DND-41 (cell line): Measurements from ENCODE around the gene CFAP92.

Source experiments
- ATAC-seq: fragments of 200-7000 bp; cut with Tn5 transposase; 3 replicates; pipeline ENCODE4 v1.9.1; 2021; ENCODE audit warnings: low read depth; ENCODE audit not compliant: insufficient read depth
- DNase-seq: peaks from one replicate; pipeline ENCODE4 v3.0.0-alpha.2; 2020
- H2AFZ ChIP-seq: 2 replicates; pipeline ENCODE4 v1.6.0; 2012; ENCODE audit warnings: low read depth, low read length
- H3K27ac ChIP-seq: 2 replicates; pipeline ENCODE4 v1.5.1; 2012; ENCODE audit warnings: low read length, inconsistent platforms
- H3K27me3 ChIP-seq: fragments of 200-600 bp; sonication (generic); 2 replicates; pipeline ENCODE4 v1.6.0; 2012; ENCODE audit warnings: low read length, mild to moderate bottlenecking, inconsistent platforms; ENCODE audit not compliant: insufficient read depth, poor library complexity
- H3K36me3 ChIP-seq: 2 replicates; pipeline ENCODE4 v1.5.1; 2012; ENCODE audit warnings: low read length, inconsistent platforms; ENCODE audit not compliant: insufficient read depth
- H3K4me1 ChIP-seq: 2 replicates; pipeline ENCODE4 v1.5.1; 2012; ENCODE audit warnings: mild to moderate bottlenecking, low read length; ENCODE audit not compliant: insufficient read depth
- H3K4me2 ChIP-seq: 2 replicates; pipeline ENCODE4 v1.6.0; 2012; ENCODE audit warnings: mild to moderate bottlenecking, moderate library complexity, low read length, inconsistent platforms; ENCODE audit not compliant: insufficient read depth
- H3K4me3 ChIP-seq, 2 experiments: fragments of 200-600 bp in 1 of 2; shearing (Covaris generic) in 1 of 2; 2 replicates each; pipeline ENCODE4 v1.5.1; 2012 to 2016; ENCODE audit warnings: inconsistent platforms in 2 of 2, low read length in 2 of 2, mild to moderate bottlenecking in 2 of 2, low read depth in 1 of 2, moderate library complexity in 1 of 2
- H3K79me2 ChIP-seq: 2 replicates; pipeline ENCODE4 v1.6.0; 2012; ENCODE audit warnings: low read length, inconsistent platforms; ENCODE audit not compliant: insufficient read depth
- H3K9ac ChIP-seq: 2 replicates; pipeline ENCODE4 v1.6.0; 2012; ENCODE audit warnings: low read depth, mild to moderate bottlenecking, inconsistent platforms, low read length, moderate library complexity
- H3K9me3 ChIP-seq: 2 replicates; pipeline ENCODE4 v1.5.1; 2012; ENCODE audit warnings: low read length, moderate library complexity, mild to moderate bottlenecking, inconsistent platforms; ENCODE audit not compliant: insufficient read depth, severe bottlenecking
- H4K20me1 ChIP-seq: 2 replicates; pipeline ENCODE4 v1.6.0; 2012; ENCODE audit warnings: low read length; ENCODE audit not compliant: insufficient read depth
- EZH2 ChIP-seq: IDR thresholded peaks from 3 replicates; pipeline ENCODE4 v1.6.1; 2012; ENCODE audit warnings: borderline replicate concordance, low read depth, mild to moderate bottlenecking, moderate library complexity, low read length, inconsistent platforms; ENCODE audit not compliant: severe bottlenecking
- TF ChIP-seq, protein P1 (sequence below): IDR thresholded peaks from 2 replicates; pipeline ENCODE4 v1.5.1; 2012; ENCODE audit warnings: borderline replicate concordance, low read length, moderate library complexity, mild to moderate bottlenecking; ENCODE audit not compliant: poor library complexity, severe bottlenecking; ENCODE audit errors: extremely low read depth

CFAP92 gene

DNA sequence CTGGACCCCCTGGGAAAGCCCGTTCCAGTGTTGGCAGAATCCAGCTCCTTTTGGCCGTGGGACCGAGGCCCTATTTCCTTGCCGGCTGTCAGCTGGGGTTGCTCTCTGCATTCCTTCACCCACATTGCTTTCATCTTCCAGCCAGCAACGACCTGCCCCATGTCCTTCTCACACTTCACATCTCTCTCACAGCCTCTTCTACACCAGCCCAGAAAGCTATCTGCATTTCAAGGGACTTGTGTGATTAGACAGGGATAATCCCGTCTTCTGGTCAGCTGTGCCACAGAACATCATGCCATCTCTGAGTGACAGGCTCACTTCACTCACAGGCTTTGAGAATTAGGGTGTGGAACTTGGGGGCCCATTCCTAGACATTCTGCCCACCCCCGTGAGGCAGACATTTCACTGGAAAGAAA, 23.6 kb upstream of the CFAP92 start:
- Histone ChIP-seq H3K4me2 (no peak overlapping the region), H3K4me3 (no peak overlapping the region), H3K27ac (no peak overlapping the region), H3K27me3 (no peaks in the 10 kb centered on the region), H3K4me1 (peaks cover 23% of the 10 kb centered on the region), H3K79me2 (no peaks in the 10 kb centered on the region), H3K36me3 (no peaks in the 10 kb centered on the region), H4K20me1 (no peaks in the 10 kb centered on the region), H3K9ac (no peak overlapping the region), H3K9me3 (no peaks in the 10 kb centered on the region), H2AFZ (no peak overlapping the region; the same call in 1 of the 2 replicates)
- no peak for ATAC-seq
- TF ChIP-seq, protein P1, sequence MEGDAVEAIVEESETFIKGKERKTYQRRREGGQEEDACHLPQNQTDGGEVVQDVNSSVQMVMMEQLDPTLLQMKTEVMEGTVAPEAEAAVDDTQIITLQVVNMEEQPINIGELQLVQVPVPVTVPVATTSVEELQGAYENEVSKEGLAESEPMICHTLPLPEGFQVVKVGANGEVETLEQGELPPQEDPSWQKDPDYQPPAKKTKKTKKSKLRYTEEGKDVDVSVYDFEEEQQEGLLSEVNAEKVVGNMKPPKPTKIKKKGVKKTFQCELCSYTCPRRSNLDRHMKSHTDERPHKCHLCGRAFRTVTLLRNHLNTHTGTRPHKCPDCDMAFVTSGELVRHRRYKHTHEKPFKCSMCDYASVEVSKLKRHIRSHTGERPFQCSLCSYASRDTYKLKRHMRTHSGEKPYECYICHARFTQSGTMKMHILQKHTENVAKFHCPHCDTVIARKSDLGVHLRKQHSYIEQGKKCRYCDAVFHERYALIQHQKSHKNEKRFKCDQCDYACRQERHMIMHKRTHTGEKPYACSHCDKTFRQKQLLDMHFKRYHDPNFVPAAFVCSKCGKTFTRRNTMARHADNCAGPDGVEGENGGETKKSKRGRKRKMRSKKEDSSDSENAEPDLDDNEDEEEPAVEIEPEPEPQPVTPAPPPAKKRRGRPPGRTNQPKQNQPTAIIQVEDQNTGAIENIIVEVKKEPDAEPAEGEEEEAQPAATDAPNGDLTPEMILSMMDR: no peak
- TF ChIP-seq EZH2: no peak
- DNase-seq: no peak

DNA sequence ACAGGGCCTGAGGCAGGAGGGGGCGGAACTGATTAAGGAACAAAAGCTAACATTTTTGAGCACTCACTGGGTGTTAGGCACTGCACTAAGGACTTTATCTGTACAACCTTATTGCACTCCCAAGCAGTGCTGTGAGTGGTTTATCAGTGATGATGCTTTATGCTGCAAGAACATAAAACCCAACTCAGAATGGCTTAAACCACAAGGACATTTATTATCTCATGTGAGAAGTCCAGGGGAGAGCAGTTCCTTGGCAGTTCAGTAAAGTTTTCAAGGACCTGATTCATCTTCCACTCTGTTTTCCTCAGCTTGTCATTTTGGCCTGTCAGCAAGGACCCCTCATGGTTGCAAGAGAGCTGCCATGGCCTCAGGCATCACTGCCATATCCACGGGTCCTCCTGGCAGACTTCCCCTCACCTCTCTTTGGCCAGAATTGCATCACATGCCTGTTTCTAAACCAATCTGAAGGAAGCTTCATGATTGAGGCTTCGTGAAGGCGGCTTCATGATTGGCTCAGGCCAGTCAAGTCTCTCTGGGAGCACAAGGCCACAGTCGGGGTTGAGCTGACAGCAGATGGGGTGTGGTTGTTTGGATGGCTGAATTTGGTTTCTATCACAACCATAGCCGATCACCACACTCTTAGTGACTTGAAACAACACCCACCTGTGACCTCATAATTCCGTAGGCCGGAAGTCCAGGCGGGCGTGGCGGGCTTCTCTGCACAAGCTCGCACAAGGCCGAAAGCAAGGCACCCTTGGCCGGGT, 23.0 kb upstream of the CFAP92 start:
- Histone ChIP-seq H3K79me2 (no peaks in the 10 kb centered on the region), H2AFZ (peak overlapping the region; percentile 57), H3K4me1 (peaks cover 23% of the 10 kb centered on the region), H3K27ac (peak overlapping the region; percentile 78), H3K4me3 (no peak overlapping the region), H3K9me3 (no peaks in the 10 kb centered on the region), H3K27me3 (no peaks in the 10 kb centered on the region), H4K20me1 (no peaks in the 10 kb centered on the region), H3K9ac (no peak overlapping the region), H3K36me3 (no peaks in the 10 kb centered on the region), H3K4me2 (peak overlapping the region; percentile 13; the same call in 1 of the 2 replicates)
- no peak for DNase-seq
- no peak for ATAC-seq
- TF ChIP-seq, protein P1: no peak
- no peak for TF ChIP-seq EZH2

DNA sequence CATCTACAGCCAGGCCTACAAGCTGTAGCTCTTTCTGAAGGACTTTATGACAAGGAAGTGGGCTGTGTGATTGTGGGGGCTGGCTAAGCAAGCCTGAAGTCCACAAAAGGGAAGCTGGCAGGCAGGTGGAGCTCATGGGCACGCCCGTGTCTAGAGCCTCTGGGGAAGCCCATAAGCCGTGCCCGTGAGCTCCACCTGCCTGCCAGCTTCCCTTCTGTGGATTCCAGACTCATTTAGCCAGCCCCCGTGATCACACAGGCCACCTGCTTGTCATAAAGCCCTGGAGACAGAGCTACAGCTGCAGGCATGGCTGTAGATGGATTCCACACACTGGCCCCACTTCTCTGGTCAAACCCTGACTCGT, 22.5 kb upstream of the CFAP92 start:
- DNase-seq: peak; percentile 72
- H3K4me1 ChIP-seq: peaks cover 23% of the 10 kb centered on the region

More for the DNA sequence above, 22.5 kb upstream of the CFAP92 start:
- Histone ChIP-seq H3K4me2 (peak overlapping the region; percentile 51), H3K4me3 (no peak overlapping the region), H3K27ac (peak overlapping the region; percentile 78), H3K9me3 (no peaks in the 10 kb centered on the region), H3K36me3 (no peaks in the 10 kb centered on the region), H4K20me1 (no peaks in the 10 kb centered on the region), H2AFZ (peak overlapping the region; percentile 79), H3K27me3 (no peaks in the 10 kb centered on the region), H3K9ac (peak overlapping the region; percentile 51), H3K79me2 (no peaks in the 10 kb centered on the region)
- peak; percentile 81 for ATAC-seq
- no peak for TF ChIP-seq EZH2
- TF ChIP-seq, protein P1: peak; percentile 52
